SK-N-SH treated with all-trans-retinoic acid at 6 μM for 48 hours (cell line): ENCODE results near the gene MRPL41.
A peak's percentile ranks its signal among the peaks of the same experiment; 100 is the strongest.
"Not testable (repeated sequence)": the region's sequence is repeated elsewhere in the genome, so short reads cannot be mapped to it uniquely, and the experiment has no call there.

Experiments used
- ATAC-seq: fragments of 200-7000 bp; cut with Tn5 transposase; 3 replicates; pipeline ENCODE4 v1.9.1; 2020; ENCODE audit warnings: mild to moderate bottlenecking, moderate library complexity
- ARNTL ChIP-seq: fragments of 450-650 bp; formaldehyde crosslinking; IDR thresholded peaks from 2 replicates; pipeline ENCODE4 v1.5.0; 2020; ENCODE audit warnings: low read depth, mild to moderate bottlenecking, moderate library complexity, borderline replicate concordance
- BACH2 ChIP-seq: fragments of 250-450 bp; sonication (Bioruptor Pico); IDR thresholded peaks from 2 replicates; pipeline ENCODE4 v1.9.0; 2021; ENCODE audit warnings: mild to moderate bottlenecking, borderline replicate concordance
- CREB5 ChIP-seq: fragments of 250-450 bp; sonication (Bioruptor Pico); IDR thresholded peaks from 2 replicates; pipeline ENCODE4 v1.5.1; 2020; ENCODE audit warnings: low read depth, mild to moderate bottlenecking, moderate library complexity
- CSDC2 ChIP-seq: fragments of 250-450 bp; sonication (Bioruptor Pico); IDR thresholded peaks from 2 replicates; pipeline ENCODE4 v1.5.0; 2020; ENCODE audit warnings: mild to moderate bottlenecking, moderate library complexity
- ESRRG ChIP-seq: fragments of 250-450 bp; sonication (Bioruptor Pico); IDR thresholded peaks from 2 replicates; pipeline ENCODE4 v1.6.1; 2021; ENCODE audit warnings: mild to moderate bottlenecking
- GLIS3 ChIP-seq: fragments of 250-450 bp; sonication (Bioruptor Pico); IDR thresholded peaks from 2 replicates; pipeline ENCODE4 v1.5.0; 2020; ENCODE audit warnings: mild to moderate bottlenecking, moderate library complexity
- ISL1 ChIP-seq: fragments of 250-450 bp; sonication (Bioruptor Pico); IDR thresholded peaks from 2 replicates; pipeline ENCODE4 v2.1.2; 2022; ENCODE audit warnings: mild to moderate bottlenecking, moderate library complexity
- PATZ1 ChIP-seq: fragments of 250-450 bp; sonication (Bioruptor Pico); IDR thresholded peaks from 2 replicates; pipeline ENCODE4 v1.8.0; 2020; ENCODE audit warnings: mild to moderate bottlenecking, moderate library complexity, borderline replicate concordance
- POU6F1 ChIP-seq: fragments of 250-450 bp; sonication (Bioruptor Pico); IDR thresholded peaks from 2 replicates; pipeline ENCODE4 v1.8.0; 2021; ENCODE audit warnings: low read depth, mild to moderate bottlenecking, moderate library complexity, borderline replicate concordance
- PPARA ChIP-seq: fragments of 250-450 bp; sonication (Bioruptor Pico); IDR thresholded peaks from 2 replicates; pipeline ENCODE4 v1.5.0; 2020; ENCODE audit warnings: mild to moderate bottlenecking, borderline replicate concordance
- RARB ChIP-seq: fragments of 250-450 bp; sonication (Bioruptor Pico); IDR thresholded peaks from 2 replicates; pipeline ENCODE4 v1.8.0; 2021; ENCODE audit warnings: mild to moderate bottlenecking, moderate library complexity
- SNAI2 ChIP-seq: fragments of 250-450 bp; sonication (Bioruptor Pico); IDR thresholded peaks from 2 replicates; pipeline ENCODE4 v1.5.0; 2020; ENCODE audit warnings: mild to moderate bottlenecking, moderate library complexity
- TCF4 ChIP-seq: fragments of 250-450 bp; sonication (Bioruptor Pico); IDR thresholded peaks from 2 replicates; pipeline ENCODE4 v1.8.0; 2021; ENCODE audit warnings: mild to moderate bottlenecking, moderate library complexity, borderline replicate concordance
- TOX ChIP-seq: fragments of 250-450 bp; sonication (Bioruptor Pico); IDR thresholded peaks from 2 replicates; pipeline ENCODE4 v1.8.0; 2021; ENCODE audit warnings: mild to moderate bottlenecking, moderate library complexity, borderline replicate concordance
- TSHZ2 ChIP-seq: fragments of 250-450 bp; sonication (Bioruptor Pico); IDR thresholded peaks from 2 replicates; pipeline ENCODE4 v1.5.0; 2020; ENCODE audit warnings: mild to moderate bottlenecking, moderate library complexity
- ZC3H10 ChIP-seq: fragments of 250-450 bp; sonication (Bioruptor Pico); IDR thresholded peaks from 2 replicates; pipeline ENCODE4 v1.5.1; 2021; ENCODE audit warnings: mild to moderate bottlenecking, moderate library complexity
- ZFP3 ChIP-seq: fragments of 250-450 bp; sonication (Bioruptor Pico); IDR thresholded peaks from 2 replicates; pipeline ENCODE4 v1.5.0; 2020; ENCODE audit warnings: mild to moderate bottlenecking, moderate library complexity
- ZFP30 ChIP-seq: fragments of 450-650 bp; formaldehyde crosslinking; IDR thresholded peaks from 2 replicates; pipeline ENCODE4 v1.5.0; 2022; ENCODE audit warnings: mild to moderate bottlenecking, moderate library complexity
- ZNF565 ChIP-seq: fragments of 450-650 bp; formaldehyde crosslinking; conservative IDR thresholded peaks from 2 replicates; pipeline ENCODE4 v1.5.0; 2020; ENCODE audit warnings: low read depth, mild to moderate bottlenecking, moderate library complexity
- ZNF70 ChIP-seq: fragments of 450-650 bp; formaldehyde crosslinking; IDR thresholded peaks from 2 replicates; pipeline ENCODE4 v1.5.0; 2020; ENCODE audit warnings: mild to moderate bottlenecking, moderate library complexity
- ZNF8 ChIP-seq: fragments of 450-650 bp; formaldehyde crosslinking; IDR thresholded peaks from 2 replicates; pipeline ENCODE4 v1.5.0; 2020; ENCODE audit warnings: mild to moderate bottlenecking, moderate library complexity

MRPL41 gene

GRCh38 chr9:137545123-137545522 is 6.6 kb upstream of the MRPL41 start:
- TF ChIP-seq ESRRG (CRISPR knock-in tag) (no peak), PATZ1 (CRISPR knock-in tag) (no peak), TSHZ2 (no peak), TCF4 (CRISPR knock-in tag) (no peak), ISL1 (no peak)
- ATAC-seq: no peak

GRCh38 chr9:137547687-137548543 is 3.8 kb upstream of the MRPL41 start:
- ATAC-seq: no peak
- no peak for TF ChIP-seq PPARA (CRISPR knock-in tag)
- no peak for TF ChIP-seq ZC3H10 (CRISPR knock-in tag)
- TF ChIP-seq CSDC2 (CRISPR knock-in tag): no peak
- TF ChIP-seq, all 23 proteins: peak for 0

- no peak for TF ChIP-seq POU6F1 (CRISPR knock-in tag)
- TF ChIP-seq TOX (CRISPR knock-in tag): no peak
- ATAC-seq: peak; percentile 73
Measured at GRCh38 chr9:137550231-137550621, 1.5 kb upstream of the MRPL41 start, which contains the start of gene PNPLA7. Gene PNPLA7 (minus strand): TSS chr9:137550402. CDS start chr9:137550197, 205 bp downstream.

- not testable (repeated sequence) for ATAC-seq
Measured at GRCh38 chr9:137550958-137551263, 768 bp upstream of the MRPL41 start.

- peak; percentile 64 for ATAC-seq
- no peak for TF ChIP-seq TSHZ2
- TF ChIP-seq GLIS3: no peak
- TF ChIP-seq PPARA (CRISPR knock-in tag): no peak
- no peak for TF ChIP-seq ISL1
- no peak for TF ChIP-seq ZNF565 (CRISPR knock-in tag)
- TF ChIP-seq ZFP30 (CRISPR knock-in tag): no peak
- no peak for TF ChIP-seq ZNF70 (CRISPR knock-in tag)
- no peak for TF ChIP-seq RARB (CRISPR knock-in tag)
- TF ChIP-seq ARNTL (CRISPR knock-in tag): no peak
- TF ChIP-seq BACH2 (CRISPR knock-in tag): no peak
- TF ChIP-seq ZNF8 (CRISPR knock-in tag): no peak
- TF ChIP-seq PATZ1 (CRISPR knock-in tag): no peak
- no peak for TF ChIP-seq CREB5 (CRISPR knock-in tag)
- no peak for TF ChIP-seq SNAI2
- no peak for TF ChIP-seq CSDC2 (CRISPR knock-in tag)
- TF ChIP-seq ZFP3 (CRISPR knock-in tag): no peak
- TF ChIP-seq ESRRG (CRISPR knock-in tag): no peak
Measured at GRCh38 chr9:137552022-137552768, 516 bp downstream of the MRPL41 start.
